GM12891 (cell line): Measurements from ENCODE around the gene NBAS.
"Not testable (repeated sequence)": the region's sequence is repeated elsewhere in the genome, so short reads cannot be mapped to it uniquely, and the experiment has no call there.

Source experiments
- POLR2A ChIP-seq: IDR thresholded peaks from 2 replicates; pipeline ENCODE4 v1.6.1; 2011; ENCODE audit warnings: low read depth, low read length, control low read depth
- TAF1 ChIP-seq: IDR thresholded peaks from 2 replicates; pipeline ENCODE4 v1.6.1; 2011; ENCODE audit warnings: low read depth, low read length, control low read depth

- not testable (repeated sequence) for TF ChIP-seq POLR2A, TAF1
These were observed 42.4 kb downstream of the NBAS start for GRCh38 chr2:15518759-15519158.
